HG03039 (cell line): ENCODE measurements around the gene COL4A6.
"Not testable (repeated sequence)": the region's sequence is repeated elsewhere in the genome, so short reads cannot be mapped to it uniquely, and the experiment has no call there.

Experiments used
- ATAC-seq: cut with Tn5 transposase; IDR thresholded peaks from one replicate; pipeline ENCODE4 v1.9.1; 2021; ENCODE audit warnings: mild to moderate bottlenecking, moderate library complexity; ENCODE audit not compliant: unreplicated experiment

The COL4A6 gene

GRCh38 chrX:108412783-108413182 is 25.4 kb downstream of the COL4A6 start:
- no peak for ATAC-seq

GRCh38 chrX:108399418-108400165 is 38.6 kb downstream of the COL4A6 start:
- ATAC-seq: no peak

GRCh38 chrX:108397627-108398391 is 40.4 kb downstream of the COL4A6 start:
- no peak for ATAC-seq

- no peak for ATAC-seq
These were observed 41.2 kb downstream of the COL4A6 start for GRCh38 chrX:108396986-108397385.

- ATAC-seq: no peak
These were observed 41.9 kb downstream of the COL4A6 start for GRCh38 chrX:108396188-108396891.

- ATAC-seq: not testable (repeated sequence)
These were observed 47.1 kb downstream of the COL4A6 start for GRCh38 chrX:108390976-108391717.

DNA sequence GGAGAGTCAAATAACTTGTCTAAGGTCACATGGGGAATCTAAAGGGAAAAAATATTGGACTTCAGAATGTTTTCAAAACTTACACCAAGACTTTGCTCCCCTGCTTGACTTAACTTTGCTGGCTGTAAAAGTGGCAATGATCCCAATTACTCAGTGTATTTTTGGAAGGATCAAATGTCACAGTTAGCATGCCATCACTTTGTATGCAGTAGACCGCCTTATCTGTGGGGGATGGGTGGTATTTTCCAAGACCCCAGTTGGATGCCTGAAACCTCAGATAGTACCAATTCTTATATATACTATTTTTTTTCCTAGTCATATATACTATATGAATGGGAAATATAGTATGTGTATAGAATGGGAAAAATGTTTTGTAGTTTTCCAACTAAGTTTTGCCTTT is 53.4 kb downstream of the COL4A6 start:
- ATAC-seq: no peak

- ATAC-seq: no peak
These were observed 58.0 kb downstream of the COL4A6 start for GRCh38 chrX:108380222-108380621.

DNA sequence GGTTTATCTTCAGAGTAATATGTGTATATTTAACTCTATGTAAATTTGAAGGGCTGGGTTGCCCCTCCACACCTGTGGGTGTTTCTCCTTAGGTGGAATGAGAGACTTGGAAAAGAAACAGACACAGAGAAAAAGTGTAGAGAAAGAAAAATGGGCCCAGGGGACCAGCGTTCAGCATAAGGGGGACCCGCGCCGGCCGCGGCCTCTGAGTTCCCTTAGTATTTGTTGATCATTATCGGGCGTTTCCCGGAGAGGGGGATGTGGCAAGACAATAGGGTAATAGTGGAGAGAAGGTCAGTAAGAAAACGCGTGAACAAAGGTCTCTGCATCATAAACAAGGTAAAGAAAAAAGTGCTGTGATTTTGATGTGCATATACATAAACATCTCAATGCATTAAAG is 61.4 kb downstream of the COL4A6 start:
- not testable (repeated sequence) for ATAC-seq

- ATAC-seq: not testable (repeated sequence)
These were observed 62.6 kb downstream of the COL4A6 start for GRCh38 chrX:108375591-108375990.

GRCh38 chrX:108366644-108367406 is 71.4 kb downstream of the COL4A6 start:
- no peak for ATAC-seq

GRCh38 chrX:108362026-108362425 is 76.2 kb downstream of the COL4A6 start:
- ATAC-seq: no peak

GRCh38 chrX:108361316-108361715 is 76.9 kb downstream of the COL4A6 start:
- ATAC-seq: no peak

GRCh38 chrX:108359806-108360602 is 78.2 kb downstream of the COL4A6 start:
- ATAC-seq: no peak

DNA sequence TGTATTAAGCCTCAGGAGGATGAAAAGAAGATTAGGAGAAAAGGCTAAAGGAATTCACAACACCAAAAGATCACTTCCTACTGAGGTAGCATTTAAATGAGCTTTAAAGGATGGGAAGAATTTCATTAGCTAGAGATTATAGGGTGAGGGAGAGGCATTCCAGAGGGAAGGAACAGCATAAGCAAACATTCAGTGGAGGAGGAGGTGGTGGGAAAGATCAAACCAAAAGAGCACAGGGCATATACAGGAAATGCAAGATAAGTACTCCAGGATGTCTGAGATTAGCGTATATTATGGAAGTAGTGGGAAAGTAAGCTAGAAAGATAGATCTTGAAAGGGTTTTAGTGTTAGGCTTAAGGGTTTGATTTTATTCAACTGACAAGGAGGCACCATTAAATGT is 84.8 kb downstream of the COL4A6 start:
- ATAC-seq: no peak

GRCh38 chrX:108349210-108349609 is 89.0 kb downstream of the COL4A6 start:
- no peak for ATAC-seq

- ATAC-seq: no peak
These were observed 89.7 kb downstream of the COL4A6 start for GRCh38 chrX:108348525-108348924.

- ATAC-seq: no peak
These were observed 90.4 kb downstream of the COL4A6 start for GRCh38 chrX:108347800-108348199.

- no peak for ATAC-seq
These were observed 94.0 kb downstream of the COL4A6 start for GRCh38 chrX:108344216-108344615.
